Upper lobe of left lung (tissue), 6 donors: ENCODE data around the gene ZNF185. TPM values are rescaled to one million over a fixed set of nuclear protein-coding genes. Genes with fewer than 3 reads are reported as not detected.

ENCODE experiments used
- ATAC-seq, 2 donors: fragments of 200-7000 bp; cut with Tn5 transposase; one replicate each; pipeline ENCODE4 v1.9.1; 2022; ENCODE audit warnings: mild to moderate bottlenecking in 2 of 2, moderate library complexity in 2 of 2; ENCODE audit not compliant: low FRiP score in 2 of 2
- DNase-seq, 2 donors: peaks; one replicate each; pipeline ENCODE4 v3.0.0-alpha.2; 2019 to 2020
- H3K27ac ChIP-seq, 4 donors: fragments of 200-600 bp; sonication (generic); one replicate each; pipeline ENCODE4 v1.5.1; 2016 to 2019
- H3K27me3 ChIP-seq, 4 donors: fragments of 200-600 bp; sonication (generic); one replicate each; pipeline ENCODE4 v1.5.1; 2017 to 2019
- H3K36me3 ChIP-seq, 4 donors: fragments of 200-600 bp; sonication (generic); one replicate each; pipeline ENCODE4 v1.5.1; 2016 to 2019
- H3K4me1 ChIP-seq, 4 donors: fragments of 200-600 bp; sonication (generic); one replicate each; pipeline ENCODE4 v1.5.1; 2018 to 2019
- H3K4me3 ChIP-seq, 4 donors: fragments of 200-600 bp; sonication (generic); one replicate each; pipeline ENCODE4 v1.5.1; 2017 to 2019; ENCODE audit warnings: mild to moderate bottlenecking in 2 of 4, moderate library complexity in 1 of 4
- H3K9me3 ChIP-seq, 4 donors: fragments of 200-600 bp; sonication (generic); one replicate each; pipeline ENCODE4 v1.5.1; 2018 to 2019
- EP300 ChIP-seq, 4 donors: sonication (generic); formaldehyde crosslinking; IDR thresholded peaks; one replicate each; pipeline ENCODE4 v1.5.1; 2017; ENCODE audit warnings: antibody characterized with exemption in 4 of 4, control low read depth in 2 of 4
- POLR2A ChIP-seq, 4 donors: fragments of 450-650 bp; IDR thresholded peaks; one replicate each; pipeline ENCODE4 v1.5.1; 2016 to 2017; ENCODE audit warnings: antibody characterized with exemption in 4 of 4, mild to moderate bottlenecking in 2 of 4
- POLR2AphosphoS5 ChIP-seq, 2 donors: sonication (generic); formaldehyde crosslinking; IDR thresholded peaks; one replicate each; pipeline ENCODE4 v1.5.1; 2017; ENCODE audit warnings: antibody characterized with exemption in 2 of 2
- WGBS, 2 donors: methylation state at CpG; one replicate each; pipeline ENCODE4 v1.1.5; 2017 to 2018; 5-methylcytosine and 5-hydroxymethylcytosine counted together
- total RNA-seq, 6 donors: library from RNA; depleted of rRNA in 4 of 6; stranded (reverse); fragments of >200 nt in 4 of 6; gene quantifications; one replicate each; pipeline versions ENCODE4 v1.1.0 to v1.2.1, GENCODE V29; 2016 to 2021
- TF ChIP-seq, protein P1 (sequence below), 6 experiments: fragments of 450-650 bp in 4 of 6; fragments of 200-600 bp in 2 of 6; sonication (generic) in 2 of 6; IDR thresholded peaks; one replicate each; pipeline ENCODE4 v1.5.1; 2016 to 2019; ENCODE audit warnings: antibody characterized with exemption in 6 of 6
- donor health status: DM: no; HTN: no; CAD: no; lungs with moderate emphysema.
- donor health status: DM: no; HTN: yes; CAD: no; lungs with severe emphysema.

The ZNF185 gene
- total RNA-seq, 6 donors from 2014 or later: 13.6 to 26.4 (median 19.9) TPM

DNA sequence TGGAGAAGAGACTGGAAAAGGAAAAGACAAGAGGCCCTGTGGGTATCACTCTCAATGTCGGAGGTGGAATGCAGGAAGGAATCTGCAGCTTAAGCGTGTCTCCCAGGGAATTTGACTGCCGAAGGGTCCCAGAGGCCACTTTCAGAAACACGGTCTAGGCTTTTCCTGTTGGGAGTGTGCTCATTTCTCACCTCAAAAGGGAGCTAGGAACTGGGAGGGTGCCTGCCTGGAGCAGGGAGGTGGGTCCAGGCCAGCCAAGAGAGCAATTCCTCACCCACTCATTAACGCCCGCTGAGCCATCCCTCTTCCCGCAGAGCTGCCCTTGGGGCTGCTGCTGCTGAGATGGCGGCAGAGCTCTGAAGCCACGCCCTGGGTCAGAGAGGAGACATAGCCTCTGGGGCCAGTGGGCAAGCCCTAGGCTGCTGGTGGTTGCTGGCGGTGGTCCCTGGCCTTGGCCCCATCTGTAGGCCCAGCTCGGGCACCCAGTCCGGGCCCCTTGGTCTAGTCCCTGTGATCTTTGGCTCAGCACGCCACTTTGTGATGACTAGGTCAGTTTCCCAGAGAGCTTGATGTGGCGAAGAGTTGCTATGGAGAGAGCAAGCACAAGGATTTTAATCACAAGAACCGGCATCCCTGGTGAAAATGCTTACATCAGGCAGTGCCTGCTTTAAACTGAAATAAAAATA, 4.1 kb downstream of the ZNF185 start:
- H3K27me3 ChIP-seq: no peaks in the 10 kb centered on the region

DNA sequence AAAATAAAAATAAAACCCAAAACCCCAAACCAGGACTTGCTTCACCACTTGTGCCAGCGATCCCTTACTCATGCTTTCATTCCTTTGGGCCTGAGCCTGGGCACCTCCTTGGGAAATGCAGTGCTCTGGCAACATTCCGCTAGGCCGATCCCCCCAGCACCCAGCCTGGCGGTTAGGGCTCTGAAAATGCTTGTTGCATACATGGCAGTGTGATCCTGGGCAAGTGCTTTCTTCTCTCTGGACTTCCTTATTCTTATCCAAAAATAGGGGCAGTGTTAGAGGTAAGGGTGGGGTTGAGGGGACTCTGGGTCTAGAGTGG, 4.6 kb downstream of the ZNF185 start:
- TF ChIP-seq EP300 (IDR thresholded peaks at IDR 0.05) (no peak), POLR2AphosphoS5 (IDR thresholded peaks at IDR 0.05) (no peak), POLR2A (IDR thresholded peaks at IDR 0.05) (no peak)
- TF ChIP-seq, protein P1, sequence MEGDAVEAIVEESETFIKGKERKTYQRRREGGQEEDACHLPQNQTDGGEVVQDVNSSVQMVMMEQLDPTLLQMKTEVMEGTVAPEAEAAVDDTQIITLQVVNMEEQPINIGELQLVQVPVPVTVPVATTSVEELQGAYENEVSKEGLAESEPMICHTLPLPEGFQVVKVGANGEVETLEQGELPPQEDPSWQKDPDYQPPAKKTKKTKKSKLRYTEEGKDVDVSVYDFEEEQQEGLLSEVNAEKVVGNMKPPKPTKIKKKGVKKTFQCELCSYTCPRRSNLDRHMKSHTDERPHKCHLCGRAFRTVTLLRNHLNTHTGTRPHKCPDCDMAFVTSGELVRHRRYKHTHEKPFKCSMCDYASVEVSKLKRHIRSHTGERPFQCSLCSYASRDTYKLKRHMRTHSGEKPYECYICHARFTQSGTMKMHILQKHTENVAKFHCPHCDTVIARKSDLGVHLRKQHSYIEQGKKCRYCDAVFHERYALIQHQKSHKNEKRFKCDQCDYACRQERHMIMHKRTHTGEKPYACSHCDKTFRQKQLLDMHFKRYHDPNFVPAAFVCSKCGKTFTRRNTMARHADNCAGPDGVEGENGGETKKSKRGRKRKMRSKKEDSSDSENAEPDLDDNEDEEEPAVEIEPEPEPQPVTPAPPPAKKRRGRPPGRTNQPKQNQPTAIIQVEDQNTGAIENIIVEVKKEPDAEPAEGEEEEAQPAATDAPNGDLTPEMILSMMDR (IDR thresholded peaks at IDR 0.05): no peak
- Histone ChIP-seq H3K27ac (no peak overlapping the region), H3K4me1 (peaks cover 0 to 20% (median 0%) of the 10 kb centered on the region in 4 donors), H3K4me3 (no peak overlapping the region), H3K9me3 (no peaks in the 10 kb centered on the region), H3K36me3 (no peaks in the 10 kb centered on the region), H3K27me3 (no peaks in the 10 kb centered on the region)
- WGBS, 2 donors: 86 to 93% methylated on average over 3 to 4 of the region's 4 CpGs
- DNase-seq (no peak), ATAC-seq (no peak)

More for the DNA sequence above, 4.1 kb downstream of the ZNF185 start:
- 70 to 73% methylated on average over 6 to 15 of the region's 15 CpGs for WGBS, 2 donors
- H3K4me3 ChIP-seq: no peak overlapping the region
- peaks cover 0 to 22% (median 0%) of the 10 kb centered on the region in 4 donors for H3K4me1 ChIP-seq
- H3K9me3 ChIP-seq: no peaks in the 10 kb centered on the region
- H3K36me3 ChIP-seq: no peaks in the 10 kb centered on the region
- DNase-seq (no peak), ATAC-seq (no peak)
- TF ChIP-seq, protein P1 (IDR thresholded peaks at IDR 0.05): no peak
- no peak overlapping the region for H3K27ac ChIP-seq

DNA sequence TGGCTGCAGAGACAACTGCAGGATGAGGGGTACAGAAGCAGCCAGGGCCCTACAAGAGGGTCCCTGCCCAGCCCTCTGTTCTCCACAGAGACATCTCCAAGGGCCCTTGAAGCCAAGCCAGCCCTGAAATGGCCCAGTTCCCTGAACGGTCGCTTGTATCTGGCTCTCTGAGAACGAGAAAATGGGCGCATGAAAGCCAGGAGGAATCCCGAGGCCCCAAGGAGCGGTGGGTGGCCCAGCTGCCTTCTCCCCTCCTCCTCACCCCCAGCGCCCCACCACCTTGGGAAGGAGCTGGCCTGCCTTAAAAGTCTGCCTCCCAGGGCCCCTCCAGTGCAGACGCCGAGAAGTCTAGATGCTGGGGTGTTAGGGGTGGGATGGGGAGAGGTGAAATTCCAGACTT, 5.7 kb downstream of the ZNF185 start:
- no peak overlapping the region for H3K27ac ChIP-seq
- DNase-seq (no peak), ATAC-seq (no peak)
- peaks cover 0 to 10% (median 0%) of the 10 kb centered on the region in 4 donors for H3K4me1 ChIP-seq
- no peak for TF ChIP-seq EP300 (IDR thresholded peaks at IDR 0.05)
- TF ChIP-seq, protein P1 (IDR thresholded peaks at IDR 0.05): no peak
- no peaks in the 10 kb centered on the region for H3K9me3 ChIP-seq
- 74 to 79% methylated on average over 2 to 9 of the region's 9 CpGs for WGBS, 2 donors
- no peaks in the 10 kb centered on the region for H3K27me3 ChIP-seq
- no peak overlapping the region for H3K4me3 ChIP-seq
- no peaks in the 10 kb centered on the region for H3K36me3 ChIP-seq

DNA sequence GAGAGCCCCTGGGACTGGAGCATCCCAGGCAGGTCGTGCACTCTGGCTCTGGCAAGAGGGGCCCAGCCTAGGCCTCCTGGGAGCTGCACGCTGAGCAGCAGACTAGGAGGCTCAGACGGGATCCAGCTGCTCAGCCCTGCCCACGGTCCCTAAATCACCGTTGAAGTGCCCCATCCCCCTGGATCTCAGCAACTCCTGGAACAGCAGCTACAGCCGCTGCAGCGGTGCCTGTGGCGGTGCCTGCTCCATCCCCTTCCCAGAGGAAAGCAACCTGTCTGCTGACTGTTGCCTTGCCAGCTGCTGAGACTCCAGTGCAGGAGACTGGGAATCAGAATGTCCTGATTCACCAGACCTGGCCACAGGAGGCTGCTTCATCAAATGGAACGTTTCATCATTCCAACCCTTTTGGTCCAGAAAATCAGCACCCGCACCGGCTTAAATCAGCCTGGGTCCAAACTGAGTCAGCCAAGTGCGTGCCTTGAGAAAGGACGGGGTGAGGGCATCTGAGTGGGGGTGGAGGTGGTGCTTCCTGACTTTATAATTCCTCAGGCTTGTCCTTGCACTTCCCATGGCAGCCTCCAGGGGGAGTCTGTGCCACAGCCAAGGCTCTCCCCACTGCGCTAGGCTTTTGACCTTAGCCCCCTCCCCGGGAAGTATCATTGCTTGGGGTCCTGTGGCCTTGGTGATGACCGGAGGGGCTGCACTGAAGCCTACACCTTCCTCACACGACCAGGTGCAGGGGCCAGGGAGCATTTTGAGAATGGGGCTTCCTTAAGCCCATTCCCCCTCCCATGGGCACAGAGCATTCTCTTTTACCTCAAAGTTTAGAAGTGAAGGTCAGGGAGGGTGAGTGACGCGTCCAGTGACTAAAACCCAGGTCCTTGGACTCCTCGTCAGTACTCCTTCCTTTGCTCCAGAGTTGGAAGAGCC, 6.5 kb downstream of the ZNF185 start:
- Histone ChIP-seq H3K27ac (no peak overlapping the region), H3K9me3 (no peaks in the 10 kb centered on the region), H3K27me3 (no peaks in the 10 kb centered on the region), H3K4me3 (no peak overlapping the region), H3K4me1 (peaks cover 0 to 8% (median 0%) of the 10 kb centered on the region in 4 donors), H3K36me3 (no peaks in the 10 kb centered on the region)
- WGBS, 2 donors: 37 to 64% methylated on average over 5 to 20 of the region's 20 CpGs
- ATAC-seq (peak in 1 of 2 donors; percentile 59), DNase-seq (no peak)
- TF ChIP-seq, protein P1 (IDR thresholded peaks at IDR 0.05): peak; percentile 36 to 78 (median 62)
- no peak for TF ChIP-seq EP300 (IDR thresholded peaks at IDR 0.05)
